ENCODE results near the gene FXYD6. TPM values are rescaled to one million over a fixed set of nuclear protein-coding genes. Genes with fewer than 3 reads are reported as not detected.

The FXYD6 gene
- total RNA-seq, 3 donors from 2014 or later = 10.2 to 246 (median 15.9) TPM

DNA sequence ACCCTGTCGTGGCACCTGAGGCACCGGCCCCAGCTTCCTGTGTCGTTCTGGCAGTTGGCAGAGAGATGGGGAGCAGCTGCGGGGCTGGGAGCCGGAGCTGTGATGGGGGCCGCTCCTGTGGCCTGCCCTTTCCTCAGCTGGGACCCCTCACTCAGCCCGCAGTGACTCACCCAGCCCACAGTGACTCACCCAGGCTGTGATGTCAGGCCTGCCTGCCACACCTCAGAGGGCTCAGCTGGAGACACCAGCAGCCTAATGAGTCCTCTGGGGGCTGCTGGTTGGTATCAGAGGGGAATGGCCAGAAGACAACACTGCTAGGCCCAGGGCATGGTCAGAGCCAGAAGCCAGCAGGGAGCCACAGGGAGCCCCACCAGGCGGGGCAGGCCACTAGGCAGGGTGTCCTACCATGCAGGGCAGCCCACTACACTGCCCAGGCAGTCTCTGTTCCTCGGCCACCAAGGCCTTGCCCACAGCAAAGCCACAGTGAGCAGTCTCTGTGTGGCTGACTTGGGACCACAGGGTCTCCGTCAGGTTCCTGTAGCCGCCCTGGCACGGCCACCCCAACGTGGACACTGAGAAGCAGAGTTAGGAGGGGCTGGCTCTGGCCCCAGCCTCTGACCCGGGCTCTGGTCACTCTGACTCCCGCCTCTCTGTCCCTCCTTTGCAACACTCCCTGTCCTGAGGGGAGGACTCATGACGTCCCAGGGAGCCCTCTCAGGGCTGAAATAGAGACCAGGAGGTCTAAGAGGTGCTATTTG, 47.7 kb downstream of the FXYD6 start:
- Histone ChIP-seq H3K36me3 (ENCODE audit: low read depth) (no peaks in the 10 kb centered on the region), H3K4me1 (ENCODE audit: low read depth) (peaks cover 13% of the 10 kb centered on the region), H3K9me3 (no peaks in the 10 kb centered on the region), H3K4me3 (no peak overlapping the region)
- ATAC-seq = peak; percentile 55
- peak; percentile 34 to 78 (median 59) for DNase-seq
- intact Hi-C loops (cut with DNase I, micrococcal nuclease) = loop anchor here in 1 of 2 donors (10.0 kb wide), 1 partner anchor 126 kb away; no protein-coding TSS in a partner anchor
- no peak for TF ChIP-seq CTCF (IDR thresholded peaks at IDR 0.05)

GRCh38 chr11:117827521-117828511, 48.6 kb downstream of the FXYD6 start:
- ATAC-seq (peak; percentile 9), DNase-seq (peak; percentile 5 to 49 (median 30))
- no peak for TF ChIP-seq CTCF (IDR thresholded peaks at IDR 0.05)
- intact Hi-C loops (cut with DNase I, micrococcal nuclease) = loop anchor here in 1 of 2 donors (10.0 kb wide), 1 partner anchor 127 kb away; no protein-coding TSS in a partner anchor
- Histone ChIP-seq H3K4me1 (ENCODE audit: low read depth) (peaks cover 13% of the 10 kb centered on the region), H3K36me3 (ENCODE audit: low read depth) (no peaks in the 10 kb centered on the region), H3K4me3 (no peak overlapping the region), H3K9me3 (no peaks in the 10 kb centered on the region)

DNA sequence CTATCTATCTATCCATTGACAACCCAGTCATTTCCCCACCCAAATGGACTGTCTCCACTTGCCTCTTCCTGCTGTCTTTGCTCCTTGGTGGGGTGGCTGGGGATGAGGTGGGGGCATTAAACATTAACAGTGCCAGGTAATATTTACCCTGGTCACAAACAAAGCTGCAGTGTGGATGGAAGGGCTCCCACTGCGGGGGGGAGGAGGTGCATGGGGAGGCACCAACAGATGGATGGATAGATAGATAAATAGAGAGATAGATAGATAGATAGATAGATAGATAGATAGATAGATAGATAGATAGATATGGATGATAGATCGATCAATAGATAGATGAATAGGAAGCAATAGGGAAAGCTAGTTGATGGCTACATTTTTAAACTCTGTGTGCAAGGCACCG, 49.6 kb downstream of the FXYD6 start:
- ATAC-seq = no peak
- peak in 2 of 3 donors; percentile 1 to 15 for DNase-seq
- no peaks in the 10 kb centered on the region for H3K9me3 ChIP-seq
- H3K4me1 ChIP-seq (ENCODE audit: low read depth) = peaks cover 16% of the 10 kb centered on the region
- no peak for TF ChIP-seq CTCF (IDR thresholded peaks at IDR 0.05)
- intact Hi-C loops (cut with DNase I, micrococcal nuclease) = loop anchor here in 1 of 2 donors (10.0 kb wide), 1 partner anchor 128 kb away; no protein-coding TSS in a partner anchor
- H3K4me3 ChIP-seq = no peak overlapping the region
- H3K36me3 ChIP-seq (ENCODE audit: low read depth) = no peaks in the 10 kb centered on the region

- H3K36me3 ChIP-seq (ENCODE audit: low read depth) = no peaks in the 10 kb centered on the region
- no peak overlapping the region for H3K4me3 ChIP-seq
- intact Hi-C loops (cut with DNase I, micrococcal nuclease) = loop anchor here in 1 of 2 donors (10.0 kb wide), 1 partner anchor 129 kb away; no protein-coding TSS in a partner anchor
- H3K4me1 ChIP-seq (ENCODE audit: low read depth) = peaks cover 17% of the 10 kb centered on the region
- DNase-seq (peak in 2 of 3 donors; percentile 1 to 3), ATAC-seq (no peak)
- TF ChIP-seq CTCF (IDR thresholded peaks at IDR 0.05) = no peak
- no peaks in the 10 kb centered on the region for H3K9me3 ChIP-seq
Measured at GRCh38 chr11:117826190-117826570, 50.3 kb downstream of the FXYD6 start.

DNA sequence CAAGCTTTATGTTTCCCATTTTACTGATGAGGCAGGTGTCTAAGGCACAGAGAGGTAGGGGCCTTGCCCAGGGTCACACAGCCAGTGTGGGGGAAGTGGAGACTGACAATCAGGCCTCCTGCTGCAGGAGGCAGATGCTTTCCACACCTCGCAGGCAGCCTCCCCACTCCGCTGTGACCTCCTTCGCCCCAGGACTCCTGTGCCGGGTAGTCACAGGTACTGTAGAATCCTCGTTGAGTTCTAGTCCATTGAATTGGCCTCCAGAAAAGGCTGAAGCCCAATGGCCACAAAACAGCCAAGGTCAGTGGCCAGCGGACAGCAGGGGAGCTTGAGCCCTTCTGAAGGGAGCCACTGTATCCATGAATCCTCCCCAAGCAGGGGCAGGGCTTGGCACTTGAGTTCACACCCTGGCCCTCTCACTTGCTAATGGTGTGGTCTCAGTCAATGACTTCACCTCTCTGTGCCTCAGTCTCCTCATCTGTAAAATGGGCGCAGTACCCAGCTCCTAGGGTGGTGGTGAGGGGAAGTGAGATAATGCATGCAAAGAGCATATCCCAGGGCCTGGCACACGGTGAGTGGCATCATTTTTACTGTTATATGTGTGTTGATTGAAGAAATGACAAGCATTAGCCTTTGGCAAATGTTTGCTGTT, 50.8 kb downstream of the FXYD6 start:
- H3K4me1 ChIP-seq (ENCODE audit: low read depth) = peaks cover 17% of the 10 kb centered on the region
- no peaks in the 10 kb centered on the region for H3K9me3 ChIP-seq
- TF ChIP-seq CTCF (IDR thresholded peaks at IDR 0.05) = no peak
- ATAC-seq (no peak), DNase-seq (peak in 2 of 3 donors; percentile 2 to 26)
- no peak overlapping the region for H3K4me3 ChIP-seq
- no peaks in the 10 kb centered on the region for H3K36me3 ChIP-seq (ENCODE audit: low read depth)
- intact Hi-C loops (cut with DNase I, micrococcal nuclease) = loop anchor here in 1 of 2 donors (10.0 kb wide), 1 partner anchor 129 kb away; no protein-coding TSS in a partner anchor

Measured in mucosa of descending colon (tissue), 3 donors.